DMS153 treated with DMSO at 0.1 percent for 48 hours (cell line): ENCODE results near the gene CHRM2.

ENCODE experiments used
- DNase-seq: peaks from one replicate; lab custom pipeline; 2025; ENCODE audit not compliant: unreplicated experiment; lab: John Stamatoyannopoulos, UW

Gene CHRM2

GRCh38 chr7:136891850-136892249 is 23.4 kb downstream of the CHRM2 start:
- DNase-seq, result no peak

- DNase-seq, result no peak
These were observed 26.3 kb downstream of the CHRM2 start for GRCh38 chr7:136894789-136895188.

GRCh38 chr7:136897676-136898075 is 29.2 kb downstream of the CHRM2 start:
- DNase-seq, result no peak

- DNase-seq, result no peak
These were observed 31.6 kb downstream of the CHRM2 start for GRCh38 chr7:136900005-136900404.

GRCh38 chr7:136910771-136911170 is 42.3 kb downstream of the CHRM2 start:
- DNase-seq, result no peak

GRCh38 chr7:136911344-136911743 is 42.9 kb downstream of the CHRM2 start:
- DNase-seq, result no peak

GRCh38 chr7:136912339-136912738 is 43.9 kb downstream of the CHRM2 start:
- DNase-seq, result no peak

- DNase-seq, result no peak
These were observed 45.6 kb downstream of the CHRM2 start for GRCh38 chr7:136914016-136914415.

GRCh38 chr7:136919820-136920219 is 51.4 kb downstream of the CHRM2 start:
- no peak for DNase-seq

- DNase-seq, result no peak
These were observed 54.7 kb downstream of the CHRM2 start for GRCh38 chr7:136923111-136923667.

- DNase-seq, result no peak
These were observed 56.6 kb downstream of the CHRM2 start for GRCh38 chr7:136925044-136925443.

GRCh38 chr7:136925556-136925955 is 57.1 kb downstream of the CHRM2 start:
- DNase-seq, result no peak

- DNase-seq, result no peak
These were observed 62.9 kb downstream of the CHRM2 start for GRCh38 chr7:136931169-136931867.

GRCh38 chr7:136937436-136937835 is 69.0 kb downstream of the CHRM2 start:
- DNase-seq, result no peak

- DNase-seq, result no peak
These were observed 70.0 kb downstream of the CHRM2 start for GRCh38 chr7:136938476-136938875.

GRCh38 chr7:136940122-136940521 is 71.7 kb downstream of the CHRM2 start:
- no peak for DNase-seq

- no peak for DNase-seq
These were observed 72.5 kb downstream of the CHRM2 start for GRCh38 chr7:136940917-136941316.

GRCh38 chr7:136941816-136942215 is 73.4 kb downstream of the CHRM2 start:
- no peak for DNase-seq

GRCh38 chr7:136942401-136942800 is 73.9 kb downstream of the CHRM2 start:
- DNase-seq, result no peak

- DNase-seq, result no peak
These were observed 74.5 kb downstream of the CHRM2 start for GRCh38 chr7:136942994-136943393.

- DNase-seq, result no peak
These were observed 78.9 kb downstream of the CHRM2 start for GRCh38 chr7:136947347-136947746.

- no peak for DNase-seq
These were observed 81.9 kb downstream of the CHRM2 start for GRCh38 chr7:136950331-136950730.

- no peak for DNase-seq
These were observed 84.9 kb downstream of the CHRM2 start for GRCh38 chr7:136953386-136953785.
